H1 (cell line): Measurements from ENCODE around the gene TMCO1. TPM values are rescaled to one million over a fixed set of nuclear protein-coding genes. Genes with fewer than 3 reads are reported as not detected.

Experiments used
- CTCF ChIA-PET: fragments of 300-600 bp; sonication (Branson Sonifier 250); formaldehyde crosslinking; loops from one replicate; lab custom pipeline; 2021; ENCODE audit not compliant: partially characterized antibody; lab: Charles Lee
- POLR2A ChIA-PET: fragments of 300-600 bp; sonication (Branson Sonifier 250); formaldehyde crosslinking; loops from one replicate; lab custom pipeline; 2021; ENCODE audit warnings: inconsistent platforms; ENCODE audit not compliant: partially characterized antibody; lab: Charles Lee
- DNase-seq, 2 experiments: peaks; one replicate each; pipeline versions ENCODE4 v3.0.0 to v3.0.0-alpha.2; 2010 to 2022; ENCODE audit warnings: low spot score in 2 of 2, low read depth in 1 of 2, mixed read lengths in 1 of 2
- FAIRE-seq: peaks from 2 replicates; lab custom pipeline; 2011; peaks lifted over from hg19 to GRCh38; lab: Jason Lieb, UNC
- H2AFZ ChIP-seq: 2 replicates; pipeline ENCODE4 v1.8.1; 2012; ENCODE audit warnings: low read length, inconsistent platforms
- H2AK5ac ChIP-seq: 2 replicates; pipeline ENCODE4 v1.6.1; 2013; ENCODE audit warnings: low read depth, low read length
- H2BK120ac ChIP-seq: replicated peaks from 2 replicates; pipeline ENCODE3; 2013; ENCODE audit warnings: low read depth, low read length, inconsistent platforms
- H2BK12ac ChIP-seq: 2 replicates; pipeline ENCODE4 v1.6.1; 2013; ENCODE audit warnings: low read depth, low read length
- H2BK15ac ChIP-seq: 2 replicates; pipeline ENCODE4 v1.6.1; 2013; ENCODE audit warnings: low read length
- H2BK20ac ChIP-seq: 2 replicates; pipeline ENCODE4 v1.6.1; 2013; ENCODE audit warnings: low read length
- H2BK5ac ChIP-seq: 2 replicates; pipeline ENCODE4 v1.6.1; 2013; ENCODE audit warnings: low read depth, low read length
- H3K14ac ChIP-seq: 2 replicates; pipeline ENCODE4 v1.6.1; 2013; ENCODE audit warnings: inconsistent platforms; ENCODE audit not compliant: insufficient read length
- H3K18ac ChIP-seq: 2 replicates; pipeline ENCODE4 v1.6.1; 2013; ENCODE audit warnings: low read length; ENCODE audit errors: extremely low read depth
- H3K23ac ChIP-seq: 2 replicates; pipeline ENCODE4 v1.6.1; 2013; ENCODE audit warnings: inconsistent platforms; ENCODE audit not compliant: insufficient read length
- H3K23me2 ChIP-seq: 2 replicates; pipeline ENCODE4 v1.6.1; 2013; ENCODE audit warnings: low read depth, low read length
- H3K27ac ChIP-seq: 2 replicates; pipeline ENCODE4 v1.6.1; 2011; ENCODE audit warnings: low read depth, low read length, inconsistent platforms
- H3K27me3 ChIP-seq, 4 experiments: replicated peaks in 1 of 4; 1 replicate in 1 of 4; 2 replicates in 3 of 4; pipeline versions ENCODE4 v1.6.1 to v1.8.1; 2011 to 2013; ENCODE audit warnings: low read length in 3 of 4, mild to moderate bottlenecking in 3 of 4, inconsistent platforms in 2 of 4, mixed read lengths in 2 of 4, moderate library complexity in 1 of 4; ENCODE audit not compliant: control insufficient read depth in 3 of 4, insufficient read depth in 3 of 4; ENCODE audit errors: extremely low read depth in 1 of 4
- H3K36me3 ChIP-seq, 4 experiments: 2 replicates each; pipeline versions ENCODE4 v1.6.1 to v1.8.1; 2011 to 2013; ENCODE audit warnings: mild to moderate bottlenecking in 4 of 4, low read length in 3 of 4, moderate library complexity in 2 of 4, control low read depth in 1 of 4, inconsistent platforms in 1 of 4; ENCODE audit not compliant: insufficient read depth in 4 of 4, control insufficient read depth in 2 of 4
- H3K4ac ChIP-seq: replicated peaks from 2 replicates; pipeline ENCODE3; 2013; ENCODE audit warnings: low read length, low read depth, mixed read lengths, inconsistent platforms; ENCODE audit not compliant: insufficient read length
- H3K4me1 ChIP-seq, 4 experiments: replicated peaks in 1 of 4; 1 replicate in 1 of 4; 2 replicates in 3 of 4; pipeline versions ENCODE4 v1.6.1 to v1.8.1; 2011 to 2013; ENCODE audit warnings: low read length in 3 of 4, inconsistent platforms in 2 of 4, mixed read lengths in 1 of 4; ENCODE audit not compliant: insufficient read depth in 4 of 4, control insufficient read depth in 3 of 4
- H3K4me2 ChIP-seq, 2 experiments: 2 replicates each; pipeline versions ENCODE4 v1.6.1 to v1.8.1; 2011 to 2013; ENCODE audit warnings: low read depth in 2 of 2, low read length in 2 of 2, control low read depth in 1 of 2, inconsistent platforms in 1 of 2, mild to moderate bottlenecking in 1 of 2; ENCODE audit not compliant: insufficient read depth in 1 of 2
- H3K4me3 ChIP-seq, 4 experiments: fragments of 200-600, 300-600 bp in 1 of 4; sonication (generic), shearing (Covaris generic), sonication (Bioruptor Twin) in 1 of 4; 2 replicates each; pipeline versions ENCODE4 v1.5.1 to v1.8.1; 2011 to 2016; ENCODE audit warnings: low read length in 4 of 4, low read depth in 3 of 4, control low read depth in 2 of 4, inconsistent platforms in 2 of 4, mild to moderate bottlenecking in 2 of 4, mixed read lengths in 1 of 4, moderate library complexity in 1 of 4; ENCODE audit not compliant: insufficient read depth in 2 of 4; ENCODE audit errors: extremely low read depth in 1 of 4
- H3K56ac ChIP-seq: replicated peaks from 2 replicates; pipeline ENCODE3; 2013; ENCODE audit warnings: low read depth, mild to moderate bottlenecking, mixed read lengths, low read length, inconsistent platforms; ENCODE audit not compliant: insufficient read length
- H3K79me1 ChIP-seq: 2 replicates; pipeline ENCODE4 v1.6.1; 2013; ENCODE audit warnings: low read depth, low read length, control low read depth
- H3K79me2 ChIP-seq, 2 experiments: 2 replicates each; pipeline versions ENCODE4 v1.6.1 to v1.8.1; 2012 to 2013; ENCODE audit warnings: low read length in 2 of 2, mild to moderate bottlenecking in 2 of 2, inconsistent platforms in 1 of 2; ENCODE audit not compliant: insufficient read depth in 2 of 2, control insufficient read depth in 1 of 2
- H3K9ac ChIP-seq, 4 experiments: replicated peaks in 1 of 4; 1 replicate in 1 of 4; 2 replicates in 3 of 4; pipeline versions ENCODE4 v1.6.1 to v1.8.1; 2011 to 2013; ENCODE audit warnings: low read depth in 3 of 4, low read length in 3 of 4, control low read depth in 2 of 4, mild to moderate bottlenecking in 2 of 4, moderate library complexity in 2 of 4, inconsistent platforms in 1 of 4; ENCODE audit errors: extremely low read depth in 1 of 4
- H3K9me3 ChIP-seq, 2 experiments: 2 replicates each; pipeline versions ENCODE4 v1.6.1 to v1.8.1; 2012 to 2013; ENCODE audit warnings: mild to moderate bottlenecking in 2 of 2, moderate library complexity in 2 of 2, control low read depth in 1 of 2, inconsistent platforms in 1 of 2, low read depth in 1 of 2, low read length in 1 of 2, mixed read lengths in 1 of 2; ENCODE audit not compliant: insufficient read depth in 2 of 2
- H4K20me1 ChIP-seq, 2 experiments: replicated peaks in 1 of 2; 2 replicates each; pipeline versions ENCODE3 to v1.8.1; 2011 to 2013; ENCODE audit warnings: inconsistent platforms in 2 of 2, low read length in 2 of 2, mild to moderate bottlenecking in 1 of 2; ENCODE audit not compliant: insufficient read depth in 2 of 2, control insufficient read depth in 1 of 2
- H4K5ac ChIP-seq: 2 replicates; pipeline ENCODE4 v1.6.1; 2013; ENCODE audit warnings: low read length, low read depth, mixed read lengths, inconsistent platforms; ENCODE audit not compliant: insufficient read length
- H4K8ac ChIP-seq: 2 replicates; pipeline ENCODE4 v1.8.0; 2013; ENCODE audit warnings: mild to moderate bottlenecking, moderate library complexity, low read length, inconsistent platforms; ENCODE audit not compliant: insufficient read depth; ENCODE audit errors: extremely low read depth
- H4K91ac ChIP-seq: replicated peaks from 2 replicates; pipeline ENCODE3; 2013; ENCODE audit warnings: low read length, mixed read lengths, inconsistent platforms; ENCODE audit not compliant: insufficient read length
- CBX5 ChIP-seq: fragments of 300-800, 300-1000 bp; sonication (generic); IDR thresholded peaks from 2 replicates; pipeline ENCODE4 v1.7.1; 2016; ENCODE audit warnings: antibody characterized with exemption, low read length, low read depth
- EP300 ChIP-seq, 2 experiments: IDR thresholded peaks; 1 replicate in 1 of 2; 2 replicates in 1 of 2; pipeline ENCODE4 v1.6.1; 2011 to 2012; ENCODE audit warnings: low read depth in 2 of 2, low read length in 2 of 2, mild to moderate bottlenecking in 2 of 2, borderline replicate concordance in 1 of 2, inconsistent platforms in 1 of 2, moderate library complexity in 1 of 2
- KDM1A ChIP-seq: fragments of 200-600, 300-600 bp; sonication (generic); IDR thresholded peaks from 2 replicates; pipeline ENCODE4 v1.7.1; 2016; ENCODE audit warnings: mild to moderate bottlenecking, low read length, borderline replicate concordance
- NRF1 ChIP-seq: IDR thresholded peaks from 2 replicates; pipeline ENCODE4 v1.6.1; 2011; ENCODE audit warnings: mild to moderate bottlenecking, low read depth, low read length, improper control_type of control experiment
- RBBP5 ChIP-seq: IDR thresholded peaks from 2 replicates; pipeline ENCODE4 v1.7.1; 2012; ENCODE audit warnings: low read depth, mild to moderate bottlenecking, inconsistent platforms, low read length, moderate library complexity, borderline replicate concordance
- TAF1 ChIP-seq: IDR thresholded peaks from 2 replicates; pipeline ENCODE4 v1.6.1; 2011; ENCODE audit warnings: mild to moderate bottlenecking, low read depth, low read length
- TAF7 ChIP-seq: optimal IDR thresholded peaks from 2 replicates; pipeline ENCODE3; 2011; ENCODE audit warnings: low read depth, mild to moderate bottlenecking, inconsistent platforms, low read length, moderate library complexity, borderline replicate concordance
- WGBS, 2 experiments: shearing (Covaris generic) in 1 of 2; methylation state at CpG; one replicate each; pipeline versions ENCODE4 v1.1.6 to v1.1.7; 2013 to 2015; ENCODE audit warnings: low lambda C conversion rate in 2 of 2, mixed read lengths in 2 of 2, inconsistent platforms in 1 of 2, low coverage in 1 of 2, missing lambda C conversion rate in 1 of 2; ENCODE audit not compliant: insufficient replicate concordance in 2 of 2, insufficient coverage in 1 of 2, insufficient read length in 1 of 2; ENCODE audit errors: extremely low coverage in 1 of 2, missing lambda C conversion rate in 1 of 2; 5-methylcytosine and 5-hydroxymethylcytosine counted together
- long read RNA-seq, 2 experiments: library from RNA in 1 of 2; library from capped mRNA in 1 of 2; stranded (forward); transcript quantifications; one replicate each; pipeline ENCODE4 v2.0.0, GENCODE V29; 2021; ENCODE audit warnings: inconsistent platforms in 1 of 2
- polyA minus RNA-seq, 3 experiments: library from RNA; depleted of rRNA, polyadenylated mRNA; stranded (reverse); fragments of >200 nt; gene quantifications; 1 replicate in 2 of 3; 2 replicates in 1 of 3; pipeline ENCODE4 v1.2.3, GENCODE V29; 2011
- polyA plus RNA-seq, 7 experiments: library from polyadenylated mRNA; depleted of rRNA in 3 of 7; stranded (reverse) in 5 of 7; unstranded in 2 of 7; fragments of >200 nt in 5 of 7; fragments of 200-250 nt in 2 of 7; gene quantifications; 1 replicate in 5 of 7; 2 replicates in 1 of 7; 4 replicates in 1 of 7; pipeline versions ENCODE4 v1.2.1 to v1.2.3, GENCODE V29; 2011 to 2013; ENCODE audit warnings: missing spikeins in 2 of 7, mixed read lengths in 2 of 7
- total RNA-seq: library from RNA; stranded (reverse); fragmentation: NEBNext Ultra II Directional; extraction: Animal tissue kit (Norgen Biotek cat#: 25700); gene quantifications from 2 replicates; pipeline ENCODE4 v1.2.1, GENCODE V29; 2021

The TMCO1 gene
- 53.1 and 61.6 TPM in 2 replicates for total RNA-seq
- polyA plus RNA-seq (2011; rRNA removed), result 41.2 and 63.8 TPM in 2 replicates
- 47.6 TPM for polyA plus RNA-seq (2011; cell fraction: cytosol; rRNA removed)
- 34.6 TPM for polyA plus RNA-seq (2011; cell fraction: nucleus; rRNA removed)
- 50.1 to 75.5 TPM (median 70.9 TPM) in 4 replicates for polyA plus RNA-seq (2012, experiment 1 of 2)
- 23.2 TPM for polyA plus RNA-seq (2012, experiment 2 of 2)
- polyA plus RNA-seq (2013, experiment 1 of 2), result 133 TPM
- polyA plus RNA-seq (2013, experiment 2 of 2), result 182 TPM
- 50.4 and 68.7 TPM in 2 replicates for polyA minus RNA-seq (2011; rRNA and poly(A)+ RNA removed)
- polyA minus RNA-seq (2011; cell fraction: cytosol; rRNA and poly(A)+ RNA removed), result 26.8 TPM
- polyA minus RNA-seq (2011; cell fraction: nucleus; rRNA and poly(A)+ RNA removed), result 35.1 TPM
- long read RNA-seq, experiment 1, full-length matches to known transcripts, result 67 of 94 reads
- long read RNA-seq, experiment 1, partial matches to known transcripts, result 9 of 94 reads
- long read RNA-seq, experiment 1, other reads (novel, unspliced or antisense), result 18 of 94 reads
- long read RNA-seq, experiment 2, full-length matches to known transcripts, result 111 of 153 reads
- long read RNA-seq, experiment 2, partial matches to known transcripts, result 34 of 153 reads
- long read RNA-seq, experiment 2, other reads (novel, unspliced or antisense), result 8 of 153 reads

GRCh38 chr1:165768513-165769394 is at the start of gene TMCO1:
TSS of gene TMCO1 (minus strand) at chr1:165768868. CDS start at chr1:165768751, 117 bp downstream.
- H2AK5ac ChIP-seq, result no peak within 1 kb of the TSS; the same call in 1 of the 2 replicates
- peak within 1 kb of the TSS; percentile 62 to 80 for H3K4me2 ChIP-seq
- H3K14ac ChIP-seq, result no peak within 1 kb of the TSS
- H3K9me3 ChIP-seq, result no peaks in the 10 kb centered on the region
- DNase-seq (peak; percentile 83 to 89), FAIRE-seq (peak; percentile 84)
- peaks cover 0 to 2% (median 0%) of the 10 kb centered on the region in 4 experiments; a peak in 1 of 7 replicates for H3K4me1 ChIP-seq
- no peak within 1 kb of the TSS for H2BK15ac ChIP-seq
- peaks cover 0 to 2% of the 10 kb centered on the region in 2 experiments for H4K20me1 ChIP-seq
- H2AFZ ChIP-seq, result peak within 1 kb of the TSS; percentile 76
- no peak within 1 kb of the TSS for H2BK20ac ChIP-seq
- no peak within 1 kb of the TSS for H2BK120ac ChIP-seq
- POLR2A ChIA-PET, result interaction anchor here (0.6 to 1.7 kb wide), 17 partner anchors 10 to 1574 kb away, joined by 3 to 22 read pairs (median 3); partner anchors contain the start of gene ALDH9A1
- peak within 1 kb of the TSS; percentile 88 for H4K8ac ChIP-seq
- H3K23ac ChIP-seq, result no peak within 1 kb of the TSS
- H3K4ac ChIP-seq, result peak within 1 kb of the TSS; percentile 36
- H3K18ac ChIP-seq, result no peak within 1 kb of the TSS
- peak within 1 kb of the TSS; percentile 78 for H3K27ac ChIP-seq
- H3K79me2 ChIP-seq, result peaks cover 0 to 8% of the 10 kb centered on the region in 2 experiments; a peak in 2 of 4 replicates
- peak within 1 kb of the TSS; percentile 91 for H2BK5ac ChIP-seq
- no peaks in the 10 kb centered on the region; the same call in 1 of the 2 replicates for H3K79me1 ChIP-seq
- H3K9ac ChIP-seq, result peak within 1 kb of the TSS; percentile 89 to 96 (median 92)
- peaks cover 0 to 5% (median 2%) of the 10 kb centered on the region in 4 experiments; a peak in 1 of 8 replicates for H3K36me3 ChIP-seq
- CTCF ChIA-PET, result interaction anchor here (0.5 to 2.0 kb wide), 12 partner anchors 13 to 168 kb away, joined by 3 to 5 read pairs (median 4); no protein-coding TSS in a partner anchor
- peak within 1 kb of the TSS; percentile 65 to 93 (median 82) for H3K4me3 ChIP-seq
- peak within 1 kb of the TSS; percentile 36 for H4K5ac ChIP-seq
- H4K91ac ChIP-seq, result peak within 1 kb of the TSS; percentile 29
- WGBS, 2 experiments, result 2% methylated on average over 55 of the region's 56 CpGs; no CpG with 5 or more reads in 1 of the 2 experiments
- H2BK12ac ChIP-seq, result peak within 1 kb of the TSS; percentile 85
- H3K27me3 ChIP-seq, result no peaks in the 10 kb centered on the region
- H3K56ac ChIP-seq, result peak within 1 kb of the TSS; percentile 36
- H3K23me2 ChIP-seq, result peaks cover 6% of the 10 kb centered on the region
- no peak for TF ChIP-seq CBX5
- no peak for TF ChIP-seq KDM1A
- TF ChIP-seq NRF1, result no peak
- TF ChIP-seq EP300 (IDR thresholded peaks at IDR 0.05; ENCODE audit: borderline replicate concordance in 1 of 2, low read depth in 2 of 2, low read length in 2 of 2), result no peak
- no peak; the same call in 1 of the 2 replicates for TF ChIP-seq RBBP5
- no peak for TF ChIP-seq TAF7
- peak; percentile 94 for TF ChIP-seq TAF1
